ENCODE data around the gene SETBP1. TPM values are rescaled to one million over a fixed set of nuclear protein-coding genes. Genes with fewer than 3 reads are reported as not detected.

SETBP1 gene
- total RNA-seq, 2 donors from 2014 or later = 17.3 to 20.1 TPM

DNA sequence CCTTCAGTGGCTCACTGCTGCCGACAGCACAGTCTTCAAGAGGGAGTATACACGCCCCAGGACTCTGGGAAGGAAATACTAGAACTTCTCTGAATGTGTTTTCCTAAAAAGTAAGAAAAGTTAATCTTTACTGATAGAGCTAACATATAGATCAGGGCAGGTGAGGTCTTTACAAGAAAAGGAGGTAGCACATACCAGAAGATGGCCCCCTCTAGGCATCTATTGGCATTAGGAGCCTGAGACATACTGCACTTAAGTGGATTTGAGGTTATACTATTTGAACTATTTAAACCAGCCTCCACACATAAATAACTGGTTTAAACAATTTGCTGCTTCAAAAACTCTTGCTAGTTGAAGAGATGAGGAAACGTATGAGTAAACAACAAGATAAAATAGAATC is 406.1 kb downstream of the SETBP1 start:
- H3K4me3 ChIP-seq (ENCODE audit: low read length) = no peak overlapping the region
- peak; percentile 35 for TF ChIP-seq CTCF (conservative IDR thresholded peaks at IDR 0.05)
- Mint-ChIP-seq H3K4me1 (peaks cover 11% of the 10 kb centered on the region), H3K9me3 (no peaks in the 10 kb centered on the region), H3K27ac (no peak overlapping the region), H3K36me3 (ENCODE audit: low read depth) (no peaks in the 10 kb centered on the region), H3K27me3 (ENCODE audit: insufficient read depth) (no peaks in the 10 kb centered on the region), H3K4me3 (no peak overlapping the region)
- H3K4me1 ChIP-seq (ENCODE audit: control insufficient read depth, insufficient read depth, low read length) = peaks cover 2% of the 10 kb centered on the region
- no peak for DNase-seq
- no peak overlapping the region for H3K27ac ChIP-seq (ENCODE audit: low read depth, low read length)
- H3K9ac ChIP-seq (ENCODE audit: extremely low read depth, low read length, poor library complexity, severe bottlenecking) = no peak overlapping the region
- WGBS, 2 experiments (ENCODE audit: insufficient coverage in 1 of 2, insufficient read length in 1 of 2) = 92% methylated on average over 3 of the region's 3 CpGs; no CpG with 5 or more reads in 1 of the 2 experiments
- no peaks in the 10 kb centered on the region for H3K9me3 ChIP-seq (ENCODE audit: control insufficient read depth, low read length)
- H3K36me3 ChIP-seq (ENCODE audit: control insufficient read depth, insufficient read depth, low read length) = no peaks in the 10 kb centered on the region
- H3K27me3 ChIP-seq (ENCODE audit: control insufficient read depth, insufficient read depth, low read length, poor library complexity, severe bottlenecking) = no peaks in the 10 kb centered on the region

DNA sequence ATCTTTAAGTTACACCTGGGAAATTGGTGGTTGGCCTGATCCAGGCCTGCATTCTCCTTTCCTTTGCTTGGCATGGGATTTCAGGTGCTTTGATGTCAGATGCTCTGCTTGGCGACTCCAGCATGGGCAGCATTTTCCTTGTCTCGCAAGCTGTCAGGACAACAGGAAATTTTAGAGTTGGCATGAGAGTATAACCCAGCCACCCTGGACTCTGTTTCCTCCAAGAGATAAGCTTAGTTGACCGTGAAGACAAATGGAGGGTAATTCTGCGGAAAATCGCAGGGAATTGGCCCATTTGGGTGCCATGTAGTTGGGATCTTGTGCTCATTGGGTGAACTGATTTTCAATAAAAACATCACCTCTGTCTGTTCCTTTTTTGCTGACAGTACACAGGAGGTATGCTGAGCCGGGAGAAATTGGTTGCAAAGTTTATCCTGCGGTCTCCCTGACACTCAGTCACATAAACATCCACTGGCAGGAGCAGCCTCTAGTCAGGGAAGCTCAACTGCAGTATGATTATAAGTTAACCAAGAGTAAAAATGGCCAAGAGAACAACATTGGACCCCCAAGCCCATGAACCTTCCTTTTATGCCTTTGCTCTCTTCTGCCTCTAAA is 409.9 kb downstream of the SETBP1 start:
- WGBS, 2 experiments (ENCODE audit: insufficient coverage in 1 of 2, insufficient read length in 1 of 2) = 96 to 100% methylated on average over 7 of the region's 7 CpGs
- no peak for DNase-seq
- Mint-ChIP-seq H3K9me3 (no peaks in the 10 kb centered on the region), H3K4me1 (peaks cover 12% of the 10 kb centered on the region), H3K27me3 (ENCODE audit: insufficient read depth) (no peaks in the 10 kb centered on the region), H3K4me3 (no peak overlapping the region), H3K27ac (no peak overlapping the region), H3K36me3 (ENCODE audit: low read depth) (no peaks in the 10 kb centered on the region)
- Histone ChIP-seq H3K4me1 (ENCODE audit: control insufficient read depth, insufficient read depth, low read length) (peaks cover 2% of the 10 kb centered on the region), H3K9me3 (ENCODE audit: control insufficient read depth, low read length) (no peaks in the 10 kb centered on the region), H3K9ac (ENCODE audit: extremely low read depth, low read length, poor library complexity, severe bottlenecking) (no peak overlapping the region), H3K4me3 (ENCODE audit: low read length) (no peak overlapping the region), H3K27ac (ENCODE audit: low read depth, low read length) (no peak overlapping the region), H3K27me3 (ENCODE audit: control insufficient read depth, insufficient read depth, low read length, poor library complexity, severe bottlenecking) (no peaks in the 10 kb centered on the region), H3K36me3 (ENCODE audit: control insufficient read depth, insufficient read depth, low read length) (no peaks in the 10 kb centered on the region)
- TF ChIP-seq CTCF (conservative IDR thresholded peaks at IDR 0.05) = no peak

GRCh38 chr18:45100321-45101105 is 419.8 kb downstream of the SETBP1 start:
- 95 to 100% methylated on average over 2 of the region's 4 CpGs for WGBS, 2 experiments (ENCODE audit: insufficient coverage in 1 of 2, insufficient read length in 1 of 2)
- Histone ChIP-seq H3K9ac (ENCODE audit: extremely low read depth, low read length, poor library complexity, severe bottlenecking) (no peak overlapping the region), H3K4me1 (ENCODE audit: control insufficient read depth, insufficient read depth, low read length) (no peaks in the 10 kb centered on the region), H3K27me3 (ENCODE audit: control insufficient read depth, insufficient read depth, low read length, poor library complexity, severe bottlenecking) (no peaks in the 10 kb centered on the region), H3K27ac (ENCODE audit: low read depth, low read length) (no peak overlapping the region), H3K36me3 (ENCODE audit: control insufficient read depth, insufficient read depth, low read length) (no peaks in the 10 kb centered on the region), H3K9me3 (ENCODE audit: control insufficient read depth, low read length) (no peaks in the 10 kb centered on the region), H3K4me3 (ENCODE audit: low read length) (no peak overlapping the region)
- no peak for DNase-seq
- no peaks in the 10 kb centered on the region for H3K9me3 Mint-ChIP-seq
- H3K36me3 Mint-ChIP-seq (ENCODE audit: low read depth) = no peaks in the 10 kb centered on the region
- no peak overlapping the region for H3K27ac Mint-ChIP-seq
- H3K4me3 Mint-ChIP-seq = no peak overlapping the region
- H3K4me1 Mint-ChIP-seq = no peaks in the 10 kb centered on the region
- TF ChIP-seq CTCF (conservative IDR thresholded peaks at IDR 0.05) = no peak
- no peaks in the 10 kb centered on the region for H3K27me3 Mint-ChIP-seq (ENCODE audit: insufficient read depth)

Data from endodermal cell (in vitro differentiated cells).